ENCODE data around the gene PRSS22.

GRCh38 chr16:2825049-2825742 lies 32.8 kb downstream of the PRSS22 start:
- TF ChIP-seq E2F1 (CRISPR knock-in tag; IDR thresholded peaks at IDR 0.05) (no peak), ZBTB21 (CRISPR knock-in tag; IDR thresholded peaks at IDR 0.05; ENCODE audit: borderline replicate concordance) (no peak), FOXJ3 (CRISPR knock-in tag; IDR thresholded peaks at IDR 0.05; ENCODE audit: borderline replicate concordance) (no peak), ZNF121 (CRISPR knock-in tag; IDR thresholded peaks at IDR 0.05) (no peak), CTCF (IDR thresholded peaks at IDR 0.05) (no peak), NFE2L1 (CRISPR knock-in tag; IDR thresholded peaks at IDR 0.05) (no peak), ATF3 (CRISPR knock-in tag; conservative IDR thresholded peaks at IDR 0.05) (no peak), HMGXB4 (CRISPR knock-in tag; IDR thresholded peaks at IDR 0.05) (no peak), ZNF532 (CRISPR knock-in tag; IDR thresholded peaks at IDR 0.05; ENCODE audit: borderline replicate concordance) (no peak), ETV6 (CRISPR knock-in tag; IDR thresholded peaks at IDR 0.05) (no peak), SP1 (CRISPR knock-in tag; conservative IDR thresholded peaks at IDR 0.05) (no peak), ZSCAN18 (CRISPR knock-in tag; IDR thresholded peaks at IDR 0.05) (no peak), NR1H2 (CRISPR knock-in tag; IDR thresholded peaks at IDR 0.05) (no peak), MAX (CRISPR knock-in tag; IDR thresholded peaks at IDR 0.05) (no peak)

All from WTC11 (cell line).